NCI-H2227 (cell line): ENCODE data around the gene ENDOD1.

Experiments used
- DNase-seq: peaks from one replicate; lab custom pipeline; 2025; ENCODE audit not compliant: unreplicated experiment; lab: John Stamatoyannopoulos, UW

Gene ENDOD1

DNA sequence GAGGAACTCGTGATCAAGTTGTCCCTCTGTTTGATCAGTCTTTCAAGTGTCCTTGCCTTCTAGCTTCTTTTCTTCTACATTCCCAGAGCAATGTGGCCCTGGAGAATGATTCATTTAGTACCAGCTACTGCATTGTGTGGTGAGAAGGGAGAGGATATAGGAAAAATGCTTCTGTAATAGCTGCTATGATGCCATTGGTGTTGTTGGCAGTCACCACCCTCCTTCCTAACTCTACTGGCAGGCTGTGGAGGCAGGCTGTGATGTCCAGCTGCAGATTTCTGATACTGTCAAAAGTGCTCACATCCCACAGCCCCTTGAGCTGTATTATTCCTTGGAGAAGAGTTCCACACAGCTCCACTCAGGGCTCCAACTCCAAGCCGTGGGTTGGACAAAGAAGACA lies 52.8 kb downstream of the ENDOD1 start:
- DNase-seq, result no peak

DNA sequence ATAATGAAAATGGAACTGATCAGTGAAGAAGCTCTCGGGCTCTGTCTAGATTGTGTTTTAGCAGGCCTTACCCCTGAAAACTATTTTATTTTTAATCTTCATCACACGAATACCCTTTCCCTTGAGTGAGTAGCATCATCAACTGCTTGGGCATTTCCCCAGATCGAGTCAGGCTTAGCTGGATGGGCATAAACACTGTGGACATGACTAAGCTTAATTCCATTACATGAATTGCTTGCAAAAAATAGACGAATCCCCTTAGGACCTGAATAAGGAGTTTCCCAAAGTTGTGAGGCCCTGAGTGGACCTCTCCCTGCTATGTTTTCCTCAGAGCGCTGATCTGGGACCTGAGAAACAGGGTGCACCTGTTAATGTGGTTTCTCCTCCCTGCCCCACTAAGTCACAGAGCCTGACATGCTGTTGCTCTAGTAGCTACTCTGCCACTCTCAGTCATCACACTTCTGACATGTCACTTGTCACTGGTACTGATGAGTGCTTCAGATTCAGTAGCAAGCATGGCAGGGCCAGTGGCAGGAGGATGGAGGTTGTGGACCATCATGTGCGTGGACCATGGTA lies 53.5 kb downstream of the ENDOD1 start:
- no peak for DNase-seq

DNA sequence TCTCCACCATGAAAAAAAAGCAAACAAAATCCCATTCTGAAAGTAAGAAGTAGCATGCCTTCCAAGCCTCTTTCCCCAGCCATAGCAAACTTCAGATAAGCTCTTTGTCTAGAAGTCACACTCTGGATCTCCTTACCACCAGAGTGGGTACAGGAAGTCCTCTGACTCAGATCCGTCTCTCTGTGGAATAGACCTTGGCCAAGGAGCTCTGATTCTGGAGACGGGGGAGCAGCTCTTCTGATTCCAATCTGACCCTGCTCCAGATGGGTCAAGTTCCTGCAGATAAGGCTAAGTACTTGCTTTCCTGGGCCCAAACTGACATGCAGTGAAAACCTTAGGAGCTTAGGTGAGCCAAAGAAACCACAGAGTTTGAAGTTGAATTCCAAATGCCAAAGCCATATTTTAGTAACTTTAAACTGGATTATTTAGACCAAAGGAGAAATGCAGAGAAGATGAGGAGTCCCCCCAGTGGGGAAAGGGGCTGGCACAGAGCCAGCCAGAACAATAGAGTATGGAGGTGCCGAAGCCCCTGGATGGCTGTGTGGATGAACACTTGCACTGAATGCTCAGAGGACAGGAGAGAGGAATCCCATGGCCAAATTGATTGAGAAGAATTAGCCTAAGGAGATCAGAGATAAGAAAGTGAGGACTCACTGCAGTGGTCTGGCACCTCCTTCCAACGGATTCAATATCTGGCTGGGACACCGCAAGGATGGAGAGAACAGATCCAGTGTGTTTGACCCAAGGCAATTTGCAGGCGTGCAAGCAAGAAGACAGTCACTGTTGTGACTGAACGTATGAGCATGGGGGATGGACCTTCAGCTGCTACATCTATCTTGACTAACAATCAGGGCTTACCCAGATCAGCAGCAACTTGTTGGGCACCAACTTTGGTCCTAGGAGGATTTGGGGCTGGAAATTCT lies 54.9 kb downstream of the ENDOD1 start:
- DNase-seq, result no peak

DNA sequence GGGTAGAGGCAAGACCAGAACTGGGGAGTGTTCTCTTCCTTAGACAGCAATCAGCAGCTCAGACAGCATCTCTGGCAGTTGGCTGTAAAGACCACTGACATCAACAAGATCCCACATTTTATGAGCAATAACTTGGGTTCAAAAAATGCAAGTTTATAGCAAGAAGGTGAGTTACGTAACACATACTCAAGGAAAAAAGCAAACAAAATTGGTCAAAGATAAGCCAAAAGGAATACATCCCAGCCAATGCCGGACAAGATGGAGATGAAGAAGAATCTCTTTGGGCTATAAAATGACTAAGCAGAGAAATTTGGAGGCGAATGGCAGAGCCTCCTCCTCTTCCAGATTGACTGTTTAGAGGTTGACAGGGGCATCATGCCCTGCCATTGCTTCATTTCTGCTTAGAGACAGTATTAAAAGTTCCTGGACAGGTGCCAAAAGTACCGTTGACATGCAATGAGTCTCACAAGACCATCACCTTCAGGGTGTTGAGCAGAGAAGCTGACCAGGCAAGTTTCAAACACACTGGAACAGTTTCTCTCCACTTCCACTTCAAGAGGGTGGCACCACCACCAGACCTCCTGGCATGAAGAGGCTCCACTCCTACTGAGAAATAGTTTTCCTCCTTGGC lies 55.9 kb downstream of the ENDOD1 start:
- DNase-seq, result no peak

DNA sequence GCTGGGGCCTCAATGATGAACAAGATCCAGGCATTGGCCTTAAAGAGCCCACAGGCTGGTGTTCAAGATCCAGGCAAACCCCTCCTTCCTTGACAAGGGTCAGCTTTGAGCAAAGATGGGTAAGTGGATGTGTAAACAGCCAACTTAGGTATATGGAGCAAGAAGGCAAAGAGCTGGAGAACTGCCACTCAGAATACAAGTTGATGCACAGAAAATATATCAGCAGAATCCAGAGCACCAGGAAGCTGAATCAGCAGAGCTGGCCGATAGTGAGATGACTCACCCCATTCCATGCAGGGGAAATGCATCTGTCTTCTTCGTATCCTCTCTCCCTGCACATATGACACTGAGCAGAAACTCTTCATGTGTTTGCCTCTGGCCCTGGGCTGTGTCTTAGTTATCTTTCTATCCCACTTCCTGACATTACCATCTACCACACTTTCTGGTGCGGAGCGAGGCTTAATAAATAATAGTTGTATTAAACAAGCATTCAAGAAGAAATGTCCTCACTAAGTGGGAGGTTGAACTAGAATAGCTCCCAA lies 57.8 kb downstream of the ENDOD1 start:
- peak; percentile 1 for DNase-seq

DNA sequence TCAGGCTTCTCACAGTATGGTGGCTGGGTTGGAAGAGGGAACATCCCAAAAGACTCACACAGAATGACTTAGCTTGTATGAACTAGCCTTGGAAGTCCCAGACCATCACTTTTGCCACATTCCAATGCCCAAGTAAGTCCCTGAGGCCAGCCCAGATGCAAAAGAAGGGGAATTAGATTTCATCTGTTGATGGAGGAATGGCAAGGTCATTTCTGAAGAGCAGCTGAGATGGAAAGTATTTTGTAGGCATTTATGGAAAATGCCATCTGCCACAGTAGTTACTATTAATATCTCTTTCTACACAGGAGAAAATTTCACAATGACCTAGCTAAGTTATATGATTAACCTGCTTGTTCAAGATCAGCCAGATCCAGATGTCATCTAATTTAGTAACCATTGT lies 58.8 kb downstream of the ENDOD1 start:
- DNase-seq, result no peak

DNA sequence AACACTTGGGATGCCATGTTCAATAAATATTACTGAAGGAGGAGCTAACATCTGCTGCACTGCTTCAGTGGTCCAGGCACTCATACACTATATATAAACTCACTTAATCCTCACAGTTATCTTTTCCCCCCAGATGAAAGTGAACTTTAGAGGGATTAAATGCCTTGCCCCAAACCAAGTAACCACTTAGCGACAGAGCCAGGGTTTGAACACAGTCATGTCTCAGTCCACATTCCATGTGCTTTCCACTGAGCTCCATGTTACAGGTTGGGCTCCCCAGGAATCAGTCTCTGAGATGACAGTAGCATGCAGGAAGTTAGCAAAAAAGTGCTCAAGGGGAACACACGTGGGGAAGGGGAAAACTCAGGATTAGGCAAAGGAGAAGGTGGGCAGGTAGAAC lies 59.3 kb downstream of the ENDOD1 start:
- DNase-seq, result no peak

DNA sequence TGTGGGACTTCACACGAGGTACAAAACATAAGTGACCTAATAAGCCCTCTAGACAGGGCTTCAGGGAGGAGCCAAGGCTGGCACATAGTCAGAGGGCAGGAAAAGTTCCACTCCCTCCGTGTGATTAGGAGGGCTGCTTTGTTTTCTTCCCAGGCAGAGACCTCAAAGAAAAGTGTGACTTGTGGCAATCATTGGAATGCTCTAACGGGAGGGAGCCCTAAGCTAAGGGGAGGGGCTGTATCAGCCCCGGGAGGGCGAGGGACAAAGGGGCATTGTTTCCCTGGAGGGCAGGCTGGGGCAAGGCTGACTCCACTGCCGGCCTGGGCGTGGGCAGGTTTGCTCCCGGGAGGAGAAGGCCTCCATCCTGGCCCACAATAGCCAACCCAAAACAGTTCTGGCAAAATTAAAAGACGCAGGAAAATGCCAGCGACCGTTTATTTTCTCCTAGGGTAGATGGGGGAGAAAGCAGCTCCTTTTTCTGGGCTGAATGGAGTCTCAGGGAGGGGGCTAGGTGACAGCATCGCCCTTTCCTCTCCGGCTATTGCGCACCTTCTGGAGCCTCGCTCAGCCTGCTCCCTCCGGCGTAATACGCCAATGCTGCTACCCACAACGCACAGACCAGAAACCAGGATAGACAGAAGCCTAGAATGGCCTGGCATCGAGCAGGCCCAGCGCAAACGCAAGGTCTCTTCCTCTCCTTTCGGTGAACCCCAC lies 60.2 kb downstream of the ENDOD1 start:
- DNase-seq, result no peak

DNA sequence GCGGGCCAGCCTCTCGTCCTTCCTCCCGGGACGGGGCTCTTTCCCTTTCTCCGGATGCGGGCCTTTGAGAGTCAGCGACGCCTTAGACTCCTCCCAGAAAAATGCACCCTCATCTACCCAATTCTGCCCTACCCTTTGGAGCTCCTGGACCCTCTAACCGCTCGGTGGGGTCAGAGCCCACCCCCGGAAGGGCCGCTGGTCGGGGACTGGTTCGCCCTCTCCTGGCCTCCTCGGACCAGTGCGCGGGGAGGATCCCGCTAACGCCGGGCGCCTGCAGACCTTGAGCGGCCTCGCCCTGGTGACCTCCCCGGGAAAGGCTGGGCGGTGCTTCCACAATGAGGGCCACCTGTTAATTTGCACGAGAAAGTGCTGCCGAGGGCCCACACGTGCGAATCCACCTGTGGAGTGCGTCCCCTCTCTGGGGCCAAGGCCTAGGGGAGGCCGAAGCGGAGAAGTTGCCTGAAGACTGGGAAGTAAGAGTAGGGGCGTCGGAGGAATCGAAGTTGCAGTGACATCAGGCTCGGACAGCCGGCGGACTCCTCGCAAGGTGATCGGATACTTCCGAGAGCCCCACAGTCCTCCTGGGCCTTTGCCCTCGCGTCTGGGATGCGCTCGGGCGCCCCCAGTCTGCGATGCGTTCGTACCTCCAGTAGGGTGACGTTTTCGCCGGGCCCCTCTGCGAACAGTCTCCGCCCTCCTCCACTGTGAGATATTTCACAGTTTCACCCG lies 61.5 kb downstream of the ENDOD1 start:
- peak; percentile 87 for DNase-seq

DNA sequence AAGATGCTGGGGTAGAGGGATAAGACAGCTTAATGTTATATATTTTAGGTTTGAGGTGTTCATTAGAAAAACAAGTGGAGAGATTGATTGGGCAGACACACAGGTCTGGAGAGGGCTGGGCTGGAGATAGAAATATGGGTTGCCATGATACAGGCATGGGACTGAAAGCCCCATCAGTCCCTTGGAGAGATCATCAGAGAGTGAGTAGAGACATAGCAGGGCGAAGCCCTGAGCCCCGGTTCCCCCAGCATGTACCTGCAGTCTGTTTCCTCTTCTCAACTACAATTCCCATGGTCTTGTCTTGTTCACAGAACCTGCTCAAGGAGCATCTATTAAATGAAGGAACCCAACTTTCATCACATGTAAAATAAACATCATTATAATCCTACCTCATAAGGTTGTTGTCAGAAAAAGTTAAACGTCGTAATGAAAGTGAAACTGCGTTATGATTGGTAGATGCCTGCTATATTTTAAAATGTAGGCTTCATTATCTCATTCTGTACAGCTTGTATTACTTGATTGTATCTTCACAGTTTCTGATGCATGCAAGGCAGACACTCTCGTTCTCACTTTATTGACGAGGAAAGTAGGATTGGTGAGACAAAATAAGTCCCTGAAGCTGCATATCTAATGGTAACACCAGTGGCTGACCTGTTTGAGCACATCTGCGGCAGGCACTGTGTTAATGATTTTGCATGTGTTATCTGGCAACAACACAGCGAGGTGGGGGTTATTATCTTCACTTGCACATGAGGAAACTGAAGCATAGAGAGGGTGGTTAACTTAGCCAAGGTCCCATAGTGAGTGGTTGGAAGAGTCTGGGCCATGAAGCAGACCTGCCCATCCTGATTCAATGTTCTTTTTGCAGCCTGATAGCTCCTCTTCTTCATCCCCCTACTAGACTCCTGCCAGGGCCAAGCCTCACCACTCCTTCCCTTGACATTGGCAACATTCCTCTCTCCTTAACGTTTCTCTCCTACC lies 63.5 kb downstream of the ENDOD1 start:
- no peak for DNase-seq

DNA sequence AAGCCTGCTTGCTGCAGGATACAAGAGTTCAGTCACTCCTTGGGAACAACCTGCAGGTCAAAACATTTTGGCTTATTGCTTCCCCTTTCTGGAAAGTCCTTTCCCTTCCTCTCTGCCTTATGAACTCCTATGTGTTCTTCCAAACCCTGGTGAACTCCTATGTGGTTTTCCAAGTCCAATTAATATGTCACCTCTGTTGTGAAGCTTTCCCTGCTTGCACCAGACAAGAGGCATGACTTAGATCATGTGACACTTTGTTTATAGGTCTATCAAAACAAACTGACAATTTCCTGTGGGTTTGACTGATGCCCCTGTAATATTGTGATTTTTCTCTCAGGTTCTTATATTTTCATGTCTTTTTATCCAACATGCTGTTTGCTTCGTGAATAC lies 64.2 kb downstream of the ENDOD1 start:
- no peak for DNase-seq

DNA sequence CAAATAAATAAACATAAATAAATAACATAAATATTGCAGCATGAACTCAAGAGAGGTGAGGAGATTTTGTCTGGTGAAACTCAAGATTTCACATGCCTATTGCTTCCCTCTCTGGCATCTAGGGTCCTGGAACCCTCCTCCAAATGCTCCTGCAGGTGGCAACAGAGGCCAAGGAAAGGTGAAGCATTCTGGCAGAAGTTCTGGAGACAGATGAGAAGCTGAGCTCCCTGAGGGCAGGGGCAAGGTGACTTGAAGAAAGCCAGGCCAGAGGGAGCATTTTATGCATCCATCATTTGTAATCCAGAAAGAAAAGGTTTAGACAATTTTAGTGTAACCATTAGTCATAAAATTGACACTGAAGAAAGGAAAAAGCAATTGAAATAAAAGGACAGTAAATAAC lies 64.9 kb downstream of the ENDOD1 start:
- DNase-seq, result peak; percentile 18

DNA sequence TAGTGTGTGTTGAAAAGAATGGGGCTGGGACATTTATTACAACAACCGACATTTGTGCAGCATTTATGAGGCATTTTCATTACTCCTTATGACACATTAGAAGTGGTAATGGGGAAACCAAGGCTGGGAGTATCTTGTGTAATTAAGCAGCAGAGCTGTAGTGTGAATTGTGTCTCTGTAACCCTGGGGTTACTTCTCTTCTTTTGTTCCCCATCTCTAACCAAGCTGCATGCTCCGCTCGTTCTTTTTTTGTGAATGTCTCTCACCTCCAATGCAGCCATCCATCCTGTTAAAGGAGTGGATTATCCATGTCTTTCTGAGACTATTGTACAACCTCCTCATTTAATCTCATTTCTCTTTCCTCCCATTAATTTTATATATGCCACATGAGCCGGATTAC lies 65.7 kb downstream of the ENDOD1 start:
- no peak for DNase-seq

DNA sequence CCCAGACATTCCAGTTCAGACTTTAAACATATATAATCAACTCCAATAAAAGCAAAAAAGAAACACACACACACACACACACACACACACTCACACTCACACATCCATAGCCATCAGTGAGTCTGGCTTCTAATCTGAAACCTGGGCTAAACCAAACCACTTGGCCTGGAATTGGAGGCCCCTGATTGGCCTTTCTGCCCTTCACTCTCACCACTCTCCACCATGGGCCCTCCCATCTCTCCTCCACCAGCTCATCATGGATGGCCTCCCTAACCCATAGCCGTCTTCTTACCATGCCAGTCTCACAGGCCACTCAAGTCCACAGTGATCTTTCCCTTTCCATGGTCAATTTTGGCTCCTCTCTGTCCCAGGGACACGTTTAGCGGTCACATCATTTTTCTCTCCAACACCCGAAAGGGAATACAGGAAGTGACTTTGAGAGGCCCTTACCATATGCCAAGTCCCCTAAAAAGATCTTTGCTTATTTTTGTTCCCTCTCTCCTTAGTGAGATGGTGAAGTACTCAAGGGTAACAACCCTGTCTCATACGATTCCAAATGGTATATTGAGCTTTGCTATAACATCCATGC lies 66.6 kb downstream of the ENDOD1 start:
- no peak for DNase-seq

DNA sequence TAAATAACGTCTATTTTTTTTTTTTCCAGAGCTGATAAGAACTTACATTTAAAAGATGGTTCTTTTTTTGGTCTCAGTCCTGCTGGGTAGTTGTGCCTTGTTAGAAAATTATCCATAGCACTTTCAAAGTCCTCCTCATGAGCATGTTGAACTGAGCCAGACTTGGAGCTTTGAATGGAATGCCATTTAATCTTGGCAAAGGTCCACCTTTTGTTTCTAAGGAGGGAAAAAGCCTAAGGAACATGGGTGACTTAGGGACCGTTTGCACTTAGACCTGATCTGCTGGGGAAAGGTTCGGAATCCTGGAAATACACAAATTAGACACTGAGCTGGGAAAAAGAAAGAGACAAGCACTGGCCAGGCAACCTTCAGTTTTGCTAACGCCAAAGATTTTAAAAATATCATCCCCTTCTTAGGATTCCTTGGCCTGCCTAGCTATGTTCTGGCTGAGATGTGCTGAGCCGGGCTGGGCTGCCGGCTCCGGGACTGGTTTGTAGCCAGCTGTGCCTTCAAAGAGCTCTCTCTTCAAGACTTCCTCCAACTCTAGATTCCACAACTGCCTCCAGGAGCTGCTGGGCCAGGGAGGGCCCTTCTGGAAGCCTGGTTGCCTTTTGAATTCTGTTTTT lies 67.4 kb downstream of the ENDOD1 start:
- no peak for DNase-seq

DNA sequence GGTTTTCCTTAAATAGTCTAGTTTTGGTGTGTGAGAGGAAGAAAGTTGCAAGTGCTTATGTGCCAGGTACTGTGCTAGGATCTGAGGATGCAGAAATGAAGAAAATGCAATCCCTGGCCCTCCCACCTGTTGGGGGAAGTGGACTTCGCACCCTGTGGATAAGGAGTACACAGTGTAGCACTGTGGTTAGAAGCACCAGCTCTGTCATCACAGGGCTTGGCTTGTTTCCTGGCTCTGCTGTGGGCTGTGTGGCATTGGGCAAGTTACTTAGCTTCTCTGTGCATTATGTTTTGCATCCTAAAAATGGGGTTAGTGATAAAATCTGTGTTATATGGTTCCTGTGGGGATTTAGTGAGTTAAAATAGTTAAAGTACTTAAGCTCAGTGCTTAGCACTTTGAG lies 68.2 kb downstream of the ENDOD1 start:
- no peak for DNase-seq

DNA sequence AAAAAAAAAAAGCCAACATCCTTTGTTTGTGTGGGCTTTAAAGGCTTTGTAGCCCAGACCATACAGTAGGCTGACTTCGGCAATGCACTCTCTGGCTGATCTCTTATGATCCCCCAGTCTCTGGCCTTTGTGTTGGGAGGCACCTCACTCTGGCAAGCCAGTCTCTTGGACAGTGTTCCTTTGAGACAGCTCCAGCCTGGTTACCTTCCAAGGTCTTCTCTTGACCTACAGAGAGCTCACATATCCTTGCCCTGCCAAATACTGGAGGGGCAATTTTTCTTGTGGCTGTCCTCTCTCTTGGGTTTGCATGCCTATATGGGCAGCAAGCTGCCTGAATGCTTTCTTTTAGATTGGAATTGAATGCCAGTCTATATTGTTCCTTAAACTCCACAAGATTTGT lies 71.6 kb downstream of the ENDOD1 start:
- no peak for DNase-seq

DNA sequence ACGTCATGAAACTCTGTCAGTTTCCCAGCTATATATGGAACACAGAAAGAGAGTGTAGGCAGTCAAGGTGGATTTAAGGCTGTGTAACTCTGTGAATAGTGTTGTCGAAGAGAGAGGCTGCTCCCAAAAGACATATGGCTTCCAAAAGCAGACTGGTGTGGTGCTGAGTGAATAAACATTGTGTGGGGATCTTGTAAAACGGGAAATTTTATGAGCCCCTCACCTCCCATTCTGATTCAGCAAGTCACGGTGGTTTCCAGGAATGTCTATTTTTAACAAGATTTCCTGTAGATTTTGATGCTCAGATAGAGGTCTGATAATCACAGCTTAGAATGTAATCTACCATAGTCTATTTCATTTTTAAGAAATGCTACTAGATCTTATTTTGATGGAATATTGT lies 73.5 kb downstream of the ENDOD1 start:
- DNase-seq, result no peak

DNA sequence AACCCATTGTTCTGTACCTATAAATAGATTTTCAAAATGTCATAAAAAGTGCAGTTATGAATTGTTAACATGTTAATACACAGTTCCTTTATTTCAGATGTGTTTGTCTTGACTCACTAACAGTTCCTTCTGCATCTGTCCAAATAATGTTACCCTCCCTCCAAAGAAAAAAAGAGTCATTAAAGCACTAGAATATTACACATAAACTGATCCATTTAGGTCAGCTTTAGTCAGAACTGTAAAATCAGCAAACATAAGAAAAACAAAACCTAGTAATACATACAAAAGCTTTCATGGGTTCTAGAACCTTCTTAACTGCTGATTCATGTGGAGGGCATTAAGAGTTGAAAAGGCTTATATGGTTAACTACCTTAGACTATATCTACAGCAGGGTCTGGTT lies 76.0 kb downstream of the ENDOD1 start:
- no peak for DNase-seq
